ENCODE data around the gene PRKAR2B.
"Not testable (repeated sequence)": the region's sequence is repeated elsewhere in the genome, so short reads cannot be mapped to it uniquely, and the experiment has no call there.

The PRKAR2B gene

DNA sequence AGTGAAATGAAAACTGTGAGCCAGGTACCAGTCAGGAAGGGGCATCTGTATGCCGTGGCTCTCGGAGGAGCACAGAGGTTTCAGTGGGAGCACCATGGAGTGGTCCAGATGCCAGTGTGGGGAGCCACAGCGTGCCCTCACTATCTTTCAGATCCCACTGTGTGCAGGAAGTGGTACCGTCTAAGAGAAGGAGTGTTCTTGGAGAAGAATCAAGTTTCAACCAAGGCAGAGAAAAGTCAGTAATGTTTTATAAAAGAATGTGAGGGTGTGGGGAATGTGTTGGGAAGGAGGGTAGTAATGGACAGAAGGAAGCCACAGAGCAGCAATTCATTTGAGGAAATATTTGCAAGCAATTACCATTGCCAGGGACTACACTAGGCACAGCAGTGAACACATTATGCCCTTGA is 35.6 kb downstream of the PRKAR2B start:
- no peak for DNase-seq

DNA sequence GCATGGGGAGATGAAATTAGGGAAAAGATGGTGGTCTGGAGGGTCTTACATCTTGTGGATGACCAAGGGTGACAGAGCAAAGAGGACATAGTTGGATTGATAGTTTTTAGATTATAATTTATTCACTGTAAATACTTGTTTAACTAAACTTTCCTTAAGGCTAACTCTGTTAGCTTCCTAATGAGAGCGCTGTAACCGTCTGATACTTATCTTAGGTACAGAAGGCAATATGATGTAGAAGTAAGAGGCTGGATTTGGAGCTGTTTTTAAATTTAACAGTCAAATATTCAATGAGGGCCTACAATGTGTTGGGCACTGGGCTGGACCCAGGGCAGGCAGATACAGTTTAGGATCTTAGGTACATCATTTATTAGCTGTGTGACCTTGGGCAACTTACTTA is 36.0 kb downstream of the PRKAR2B start:
- DNase-seq, result no peak

GRCh38 chr7:107085180-107085579 is 40.7 kb downstream of the PRKAR2B start:
- DNase-seq, result no peak

GRCh38 chr7:107089627-107090026 is 45.1 kb downstream of the PRKAR2B start:
- no peak for DNase-seq

GRCh38 chr7:107090457-107090856 is 46.0 kb downstream of the PRKAR2B start:
- no peak for DNase-seq

GRCh38 chr7:107091306-107091705 is 46.8 kb downstream of the PRKAR2B start:
- DNase-seq, result no peak

GRCh38 chr7:107093671-107094070 is 49.2 kb downstream of the PRKAR2B start:
- DNase-seq, result not testable (repeated sequence)

- not testable (repeated sequence) for DNase-seq
These were observed 54.6 kb downstream of the PRKAR2B start for GRCh38 chr7:107099154-107099553.

DNA sequence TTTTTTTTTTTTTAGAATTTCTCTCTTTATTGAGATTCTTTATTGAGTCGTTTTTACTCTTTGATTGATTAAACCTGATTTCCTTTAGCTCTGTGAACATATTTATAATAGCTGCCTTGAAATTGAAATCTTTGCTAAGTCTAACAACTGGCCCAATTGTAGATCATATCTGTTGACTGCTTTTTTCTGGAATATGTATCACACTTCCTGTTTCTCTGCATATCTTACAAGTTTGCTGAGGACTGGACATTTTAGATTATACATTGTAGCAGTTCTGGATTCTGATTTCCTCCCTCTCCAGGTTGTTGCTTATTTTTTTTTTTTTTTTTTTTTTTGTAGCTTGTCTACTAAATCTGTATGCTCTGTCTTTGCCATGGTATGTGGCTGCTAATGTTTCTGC is 56.3 kb downstream of the PRKAR2B start:
- no peak for DNase-seq

DNA sequence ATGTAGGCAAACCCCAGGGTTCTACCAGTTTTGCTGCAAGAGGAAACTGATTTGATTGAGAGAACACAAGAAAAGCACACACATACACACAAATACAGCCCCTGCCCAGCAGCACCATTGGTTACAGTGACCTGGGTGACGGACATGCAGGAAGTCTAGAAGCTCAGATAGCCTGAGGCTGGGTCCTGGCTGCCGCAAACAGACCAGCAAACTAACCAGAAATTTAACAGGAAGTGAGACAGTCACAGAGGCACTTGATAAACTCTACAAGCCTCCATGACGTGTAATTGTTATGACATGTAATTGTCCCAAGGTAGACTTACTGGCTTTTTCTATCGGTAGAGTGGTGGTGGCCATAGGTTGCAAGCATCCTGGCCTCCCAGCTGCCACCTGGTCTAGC is 58.9 kb downstream of the PRKAR2B start:
- no peak for DNase-seq

DNA sequence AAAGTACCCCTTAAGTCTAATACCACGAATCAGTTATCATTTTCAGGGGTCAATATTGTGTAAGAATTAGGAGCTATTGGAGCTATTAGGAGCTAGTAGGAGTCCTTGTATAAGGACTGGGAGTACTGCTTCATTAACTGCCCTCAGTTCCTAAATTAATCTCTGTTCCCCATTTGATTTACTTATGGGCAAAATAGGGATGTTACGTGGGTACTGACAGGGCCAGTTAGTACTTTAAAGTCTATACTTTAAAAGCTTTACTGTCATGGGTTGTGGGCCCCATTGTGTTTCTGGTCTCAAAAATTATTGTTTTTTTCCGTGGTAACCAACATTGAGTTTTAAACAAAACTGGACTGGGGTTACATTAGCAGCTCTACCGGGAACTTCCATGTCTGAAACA is 60.3 kb downstream of the PRKAR2B start:
- no peak for DNase-seq

DNA sequence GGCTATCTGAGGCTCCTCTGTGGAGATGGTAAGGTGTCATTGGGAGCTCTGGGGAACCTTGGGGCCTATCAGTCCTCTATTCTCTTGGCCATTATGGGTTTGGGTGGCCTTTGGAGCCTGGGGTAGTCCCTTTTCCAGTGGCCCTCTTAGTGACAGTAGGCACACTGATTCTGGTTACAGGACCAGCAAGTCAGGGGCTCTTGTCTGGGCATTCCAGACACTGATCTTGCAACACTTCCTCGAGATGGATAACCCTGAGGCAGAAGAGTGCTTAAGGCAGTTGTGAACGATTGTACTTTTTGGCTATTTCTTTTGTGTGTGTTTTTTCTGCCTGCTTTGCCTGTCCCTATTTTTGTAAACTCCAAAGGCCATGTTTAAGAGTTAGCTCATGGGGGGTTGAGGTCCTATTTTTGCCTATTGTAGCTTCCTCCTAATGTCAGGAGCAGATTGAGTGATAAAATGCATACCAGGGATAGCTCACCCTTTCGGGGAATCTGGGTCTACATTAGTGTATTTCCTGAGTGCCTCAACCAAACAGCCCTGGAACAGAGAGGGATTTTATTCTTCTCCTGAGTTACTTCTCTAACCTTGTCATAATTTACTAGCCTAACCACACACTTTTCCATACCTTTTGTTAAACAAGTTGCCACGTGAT is 61.2 kb downstream of the PRKAR2B start:
- no peak for DNase-seq

DNA sequence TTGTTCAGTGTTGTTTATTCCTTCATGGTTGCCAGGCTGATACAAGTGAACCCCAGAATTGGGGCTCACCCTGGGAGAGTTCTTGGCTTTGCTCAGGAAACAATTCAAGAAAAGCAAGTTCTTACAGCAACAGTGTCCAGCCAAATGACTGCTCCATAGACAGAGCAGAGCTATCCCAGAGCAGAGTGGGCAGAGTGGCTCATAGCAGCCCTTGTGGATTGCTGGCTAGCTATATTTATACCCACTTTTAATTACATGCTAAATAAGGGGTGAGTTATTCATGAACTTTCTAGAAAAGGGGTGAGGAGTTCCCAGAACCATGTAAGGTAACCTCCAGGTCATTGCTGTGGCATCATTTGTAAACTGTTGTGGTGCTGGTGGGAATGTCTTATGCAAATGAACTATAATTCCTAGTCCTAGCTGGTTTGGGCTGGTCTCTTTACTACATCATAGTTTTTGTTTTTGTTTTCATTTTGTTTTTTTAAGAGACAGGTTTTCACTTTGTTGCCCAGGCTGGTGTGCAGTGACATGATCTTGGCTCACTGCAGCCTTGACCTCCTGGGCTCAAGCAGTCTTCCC is 64.4 kb downstream of the PRKAR2B start:
- DNase-seq, result no peak

GRCh38 chr7:107109955-107110354 is 65.5 kb downstream of the PRKAR2B start:
- DNase-seq, result no peak

DNA sequence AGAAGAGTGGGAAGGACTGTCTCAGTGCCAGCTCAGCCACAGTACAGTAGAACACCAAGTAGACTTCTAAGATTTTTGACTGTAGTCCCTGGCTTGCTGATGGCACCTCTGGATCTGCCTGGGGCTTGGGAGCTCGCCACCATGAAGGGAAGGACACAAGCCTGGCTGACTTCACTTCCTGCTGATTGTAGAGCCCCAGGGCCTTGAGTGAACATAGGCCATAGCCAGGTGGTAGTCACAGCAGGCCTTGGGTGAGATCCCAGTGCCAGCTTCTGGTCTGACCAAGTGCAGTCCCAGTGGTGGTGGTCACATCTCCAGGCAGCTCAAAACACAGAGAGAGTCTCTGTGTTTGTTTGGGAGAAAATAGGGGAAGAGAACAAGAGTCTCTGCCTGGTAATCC is 66.7 kb downstream of the PRKAR2B start:
- no peak for DNase-seq

DNA sequence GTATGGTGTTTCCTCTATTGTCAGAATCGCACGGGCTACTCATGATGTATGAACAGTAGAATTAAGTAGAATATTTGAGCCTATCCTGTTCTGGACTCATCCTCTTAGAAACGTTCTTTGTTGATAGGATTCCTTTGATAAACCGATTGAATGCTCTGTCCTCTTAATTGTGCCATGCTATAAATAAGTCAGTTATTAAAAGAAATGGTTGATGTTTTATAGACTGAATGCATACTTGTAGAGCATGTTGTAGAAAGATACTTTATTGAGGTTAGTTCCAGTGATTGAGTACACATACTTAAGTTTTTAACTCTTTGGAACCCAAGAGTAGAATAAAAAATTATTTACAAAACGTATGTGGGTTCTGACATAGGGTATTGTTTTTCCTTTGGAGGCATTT is 69.4 kb downstream of the PRKAR2B start:
- no peak for DNase-seq

- DNase-seq, result no peak
These were observed 70.6 kb downstream of the PRKAR2B start for GRCh38 chr7:107115114-107115513.

GRCh38 chr7:107115762-107116540 is 71.4 kb downstream of the PRKAR2B start:
- no peak for DNase-seq

DNA sequence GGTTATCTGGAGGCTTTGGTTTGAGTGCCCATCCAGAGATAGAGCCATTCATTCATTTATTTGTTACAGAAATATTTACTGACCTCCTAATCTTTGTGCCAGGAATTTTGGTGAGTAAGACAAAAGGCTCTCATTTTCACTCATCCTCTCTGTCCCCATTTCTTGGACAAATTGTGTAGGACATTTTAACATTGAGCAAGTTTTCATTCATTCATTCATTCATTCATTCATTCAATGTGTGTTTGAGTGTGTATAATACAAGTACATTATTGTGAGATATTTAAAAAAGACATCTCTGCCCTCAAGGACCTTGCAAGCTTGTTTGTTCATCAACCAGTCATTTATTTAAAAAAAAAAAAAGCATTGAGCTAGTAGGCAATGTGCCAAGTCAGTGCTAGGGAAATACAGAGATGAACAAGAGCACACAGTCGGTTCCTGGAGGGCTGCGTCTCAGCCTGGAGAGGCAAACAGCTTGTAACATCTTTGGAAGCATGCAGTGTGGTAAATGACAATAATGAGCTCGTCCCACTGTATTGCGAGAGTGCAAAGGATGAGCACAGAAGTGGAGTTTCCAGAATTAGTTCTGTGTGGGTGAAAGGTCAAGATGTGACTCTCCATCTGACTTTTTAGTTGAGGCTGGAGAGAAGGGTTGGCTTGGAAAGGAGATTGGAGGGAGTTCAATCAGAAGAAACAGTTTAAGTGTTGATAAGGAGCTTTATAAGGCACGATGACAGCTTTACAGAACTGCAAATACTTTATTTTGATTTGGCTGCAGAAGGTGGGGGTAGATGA is 73.8 kb downstream of the PRKAR2B start:
- peak; percentile 4 for DNase-seq

- DNase-seq, result no peak
These were observed 75.0 kb downstream of the PRKAR2B start for GRCh38 chr7:107119376-107120105.

- DNase-seq, result no peak
These were observed 78.0 kb downstream of the PRKAR2B start for GRCh38 chr7:107122486-107122911.

GRCh38 chr7:107123392-107123791 is 78.9 kb downstream of the PRKAR2B start:
- no peak for DNase-seq

- DNase-seq, result peak; percentile 91
These were observed 81.0 kb downstream of the PRKAR2B start for GRCh38 chr7:107125475-107125874.

Measured in NCI-H1092 (cell line).